Measurements from ENCODE around the gene MYT1.

MYT1 gene

DNA sequence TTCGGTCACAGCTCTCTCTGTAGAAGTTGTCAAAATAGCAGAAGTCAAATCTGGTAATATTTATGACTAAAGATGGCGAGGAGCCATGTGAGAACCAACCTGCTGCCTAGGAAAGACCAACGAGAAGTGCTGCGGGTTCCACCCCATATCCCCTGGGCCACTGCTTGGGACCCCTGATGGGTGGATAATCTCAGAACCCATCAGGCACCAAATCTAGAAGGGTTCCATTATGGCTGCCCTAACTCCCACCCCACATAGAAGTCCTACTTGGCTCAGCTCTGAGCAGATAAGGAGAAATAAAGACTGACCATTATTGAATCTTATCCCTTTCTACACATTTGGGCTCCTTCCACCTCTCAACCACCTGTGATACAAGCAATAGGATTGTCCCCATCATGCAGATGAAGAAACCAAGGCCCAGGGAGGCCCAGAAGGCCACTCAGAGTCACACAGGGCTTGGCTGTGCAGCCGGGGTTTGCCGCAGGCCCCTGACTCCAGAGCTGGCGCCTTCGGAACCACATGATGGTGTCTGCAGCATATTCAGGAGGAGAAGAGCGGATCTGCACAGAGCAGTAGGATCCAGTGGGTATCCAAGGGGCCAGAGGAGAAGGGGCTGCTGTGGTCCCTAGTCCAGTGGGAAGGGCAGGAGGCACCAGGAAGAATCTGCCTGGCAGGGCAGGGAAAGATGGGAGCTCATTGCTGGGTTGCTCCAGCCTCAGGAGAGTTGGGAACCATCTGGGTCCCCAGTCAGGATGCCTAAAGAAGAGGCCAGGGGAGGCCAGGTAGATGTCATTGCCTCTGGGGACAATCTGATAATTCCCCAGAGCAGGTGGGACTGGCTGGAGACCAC lies 81.7 kb downstream of the MYT1 start:
- DNase-seq (ENCODE audit: low spot score) = no peak

DNA sequence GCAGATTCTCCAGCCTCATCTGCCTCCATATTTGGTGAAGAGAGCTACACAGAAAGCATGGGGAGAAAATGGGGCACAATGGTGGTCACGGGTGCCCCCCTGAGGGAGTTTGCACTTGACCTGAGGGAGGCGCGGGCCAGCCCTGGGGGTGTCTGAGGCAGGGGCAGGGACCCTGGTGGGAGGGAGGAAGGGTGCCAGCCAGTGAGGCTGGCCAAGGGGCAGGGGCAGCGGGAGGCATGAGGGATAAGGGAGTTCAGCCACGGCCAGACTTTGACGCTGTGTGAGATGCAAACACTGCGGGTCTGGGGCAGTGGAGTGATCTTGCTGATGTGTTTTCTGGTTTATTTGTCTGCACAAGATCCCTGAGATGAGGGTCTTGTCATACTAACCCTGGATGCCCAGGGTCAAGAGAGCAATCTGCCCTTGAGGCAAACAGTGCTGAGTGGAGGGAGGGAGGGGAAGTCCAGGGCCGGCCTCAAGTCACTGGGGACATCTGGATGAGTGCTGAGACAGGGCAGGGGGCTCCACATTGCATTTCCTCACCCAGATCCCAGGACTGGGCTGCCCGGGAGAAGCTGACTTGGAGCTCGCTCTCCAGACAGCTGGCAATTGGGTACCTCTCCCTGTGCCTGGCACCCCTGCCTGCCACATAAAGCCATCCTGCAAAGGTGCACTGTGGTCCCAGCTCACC lies 82.5 kb downstream of the MYT1 start:
- DNase-seq (ENCODE audit: low spot score) = no peak

DNA sequence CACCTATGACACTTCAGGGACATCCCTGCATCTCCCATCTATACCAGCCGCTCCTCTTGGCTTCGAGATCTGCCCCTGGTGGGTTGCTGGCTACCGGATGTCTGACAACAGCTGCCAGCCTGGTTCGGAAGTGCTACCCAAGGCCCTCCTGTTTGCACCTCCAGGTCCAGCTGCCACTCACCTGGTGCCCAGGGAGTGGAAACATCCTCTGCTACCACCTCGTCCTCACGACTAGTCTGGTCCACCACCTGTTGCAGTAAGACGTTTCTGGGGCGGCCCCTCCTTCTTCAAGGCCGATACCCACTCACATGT lies 83.0 kb downstream of the MYT1 start:
- DNase-seq (ENCODE audit: low spot score) = no peak

DNA sequence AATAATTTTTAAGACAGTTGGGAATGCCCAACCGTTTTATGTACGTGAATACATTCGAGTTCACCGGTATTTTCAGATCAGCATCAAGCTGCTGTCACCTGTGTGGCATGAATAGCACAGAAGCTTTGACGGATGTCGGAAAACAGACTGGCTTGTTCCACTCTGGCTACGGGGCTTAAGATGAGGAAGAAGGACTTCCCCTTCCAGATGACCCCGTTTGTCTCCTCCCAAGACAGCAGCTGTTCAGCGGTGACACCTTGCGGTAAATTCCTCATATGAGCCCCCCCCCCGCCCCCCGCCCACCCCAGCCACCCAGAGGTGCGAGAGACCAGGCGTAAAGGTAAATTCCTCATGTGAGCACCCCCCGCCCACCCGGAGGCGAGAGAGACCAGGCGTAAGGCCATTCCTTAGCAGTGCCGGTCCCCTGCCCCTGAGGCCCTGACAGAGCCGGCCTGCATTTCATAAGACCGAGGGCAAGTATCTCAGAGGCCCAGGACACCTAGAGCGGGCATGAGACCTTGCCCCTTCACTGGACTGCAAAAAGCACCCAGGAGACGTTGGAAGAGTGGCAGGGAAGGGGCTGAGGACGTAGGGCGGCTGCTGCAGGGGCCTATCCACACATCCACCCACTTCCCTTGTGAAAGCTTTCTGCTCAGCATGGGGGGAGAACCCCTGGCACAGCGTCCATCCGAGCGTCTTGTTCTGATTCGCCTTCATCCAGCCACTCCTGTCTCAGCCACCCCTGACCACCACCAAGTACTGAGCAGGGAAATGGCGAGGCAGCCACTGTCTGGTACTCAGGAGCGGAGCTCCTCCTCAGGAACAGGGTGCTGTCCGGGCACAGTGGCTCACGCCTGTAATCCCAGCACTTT lies 84.0 kb downstream of the MYT1 start:
- DNase-seq (ENCODE audit: low spot score) = no peak

DNA sequence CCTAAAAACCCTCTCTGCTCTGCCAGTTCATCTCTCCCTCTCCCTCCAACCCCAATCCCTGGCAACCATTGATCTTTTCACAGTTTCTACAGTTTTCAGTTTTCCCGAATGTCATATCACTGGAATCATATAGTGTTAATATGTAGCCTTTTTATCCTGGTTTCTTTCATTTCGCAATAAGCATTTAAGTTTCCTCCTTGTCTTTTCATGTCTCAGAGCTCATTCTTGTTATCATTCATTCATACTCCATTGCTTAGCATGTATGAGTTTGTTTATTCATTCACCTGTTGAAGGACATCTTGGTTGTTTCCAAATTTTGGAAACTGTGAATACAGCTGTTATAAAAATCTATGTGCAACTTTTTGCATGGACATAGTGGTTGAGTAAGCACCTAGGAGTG lies 85.8 kb downstream of the MYT1 start:
- no peak for DNase-seq (ENCODE audit: low spot score)

DNA sequence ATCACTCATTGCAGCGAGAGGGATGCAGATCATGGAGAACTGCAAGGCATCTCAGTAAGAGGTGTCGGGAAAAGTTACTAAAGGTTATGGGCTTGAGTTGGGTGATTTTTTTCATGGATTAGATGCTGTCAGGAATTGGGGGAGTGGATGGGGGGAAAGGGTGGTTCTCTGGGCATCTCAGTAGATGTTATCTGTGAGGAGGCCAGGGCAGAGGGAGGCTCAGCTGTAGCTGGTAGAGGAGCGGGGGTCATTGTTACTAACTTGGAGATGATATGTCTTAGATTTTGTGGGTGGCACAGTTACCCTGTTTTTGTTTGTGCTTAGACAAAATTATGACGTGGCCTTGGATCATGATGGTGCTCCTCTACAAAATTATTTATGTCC lies 88.7 kb downstream of the MYT1 start:
- DNase-seq (ENCODE audit: low spot score) = no peak

DNA sequence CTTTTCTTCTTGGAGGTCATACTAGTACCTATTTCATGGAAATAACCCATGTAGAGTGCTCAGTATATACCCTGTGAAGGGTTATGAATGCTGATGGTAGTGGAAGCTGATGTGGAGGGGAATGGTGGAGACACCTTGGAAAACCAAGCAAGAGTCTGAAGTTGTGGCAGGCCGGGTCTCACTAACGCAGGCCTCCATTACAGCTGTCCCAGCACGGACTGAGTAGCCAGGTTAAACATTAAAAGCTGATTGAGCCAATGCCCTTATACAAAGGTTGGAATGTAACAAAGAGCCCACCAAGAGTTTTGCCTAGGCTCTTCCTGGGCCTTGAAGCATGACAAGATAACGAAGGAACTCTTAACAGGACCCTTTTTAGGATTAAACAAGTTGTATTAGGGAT lies 89.2 kb downstream of the MYT1 start:
- no peak for DNase-seq (ENCODE audit: low spot score)

DNA sequence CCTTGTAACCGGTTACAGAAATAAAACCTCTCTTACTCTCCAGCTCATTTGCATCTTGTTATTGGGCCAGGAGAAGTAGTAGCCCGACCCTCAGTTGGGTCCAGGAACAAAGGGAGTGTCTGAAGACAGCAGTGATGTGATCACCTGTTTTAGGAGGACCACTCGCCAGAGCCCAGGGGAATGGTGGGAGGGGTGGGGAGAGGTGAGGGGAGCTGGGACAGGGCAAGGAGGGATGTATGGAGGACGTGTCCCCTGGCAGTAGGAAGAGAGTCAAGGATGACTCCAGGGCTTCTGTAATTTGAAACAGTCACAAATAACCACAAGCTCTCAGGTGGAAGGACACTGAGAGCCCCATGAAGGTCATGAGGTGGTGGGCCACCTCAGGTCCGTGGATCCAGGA lies 89.9 kb downstream of the MYT1 start:
- no peak for DNase-seq (ENCODE audit: low spot score)

DNA sequence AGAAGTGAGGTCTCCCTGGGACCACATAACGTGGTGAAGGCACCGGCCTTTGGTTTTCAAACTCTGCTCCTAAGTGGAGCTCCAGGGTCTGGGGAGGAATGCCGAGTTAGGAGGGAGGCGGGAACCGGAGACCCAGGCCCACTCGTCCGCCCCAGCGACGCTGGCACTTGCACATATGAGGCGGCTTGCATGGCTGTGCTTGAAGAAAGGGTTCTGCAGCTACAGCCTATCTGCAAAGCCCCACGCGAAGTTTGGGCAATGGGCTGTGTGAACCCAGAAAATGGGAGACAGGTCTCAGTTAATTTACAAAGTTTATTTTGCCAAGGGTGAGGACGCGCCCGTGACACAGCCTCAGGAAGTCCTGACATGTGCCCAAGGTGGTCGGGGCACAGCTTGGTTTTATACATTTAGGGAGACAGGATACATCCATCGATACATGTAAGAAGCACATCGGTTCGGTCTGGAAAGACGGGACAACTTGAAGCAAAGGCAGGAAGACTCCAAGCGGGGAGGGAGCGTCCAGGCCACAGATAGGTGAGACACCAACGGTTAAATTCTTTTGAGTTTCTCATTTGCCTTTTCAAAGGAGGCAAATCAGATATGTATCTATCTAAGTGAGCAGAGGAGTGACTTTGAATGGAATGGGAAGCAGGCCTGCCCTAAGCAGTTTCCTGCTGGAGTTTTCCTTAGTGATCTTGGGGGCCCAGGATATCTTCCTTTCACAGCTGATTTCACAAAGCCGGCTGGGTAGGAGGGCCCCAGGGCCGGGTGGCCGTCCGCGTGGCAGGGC lies 90.5 kb downstream of the MYT1 start:
- no peak for DNase-seq (ENCODE audit: low spot score)

DNA sequence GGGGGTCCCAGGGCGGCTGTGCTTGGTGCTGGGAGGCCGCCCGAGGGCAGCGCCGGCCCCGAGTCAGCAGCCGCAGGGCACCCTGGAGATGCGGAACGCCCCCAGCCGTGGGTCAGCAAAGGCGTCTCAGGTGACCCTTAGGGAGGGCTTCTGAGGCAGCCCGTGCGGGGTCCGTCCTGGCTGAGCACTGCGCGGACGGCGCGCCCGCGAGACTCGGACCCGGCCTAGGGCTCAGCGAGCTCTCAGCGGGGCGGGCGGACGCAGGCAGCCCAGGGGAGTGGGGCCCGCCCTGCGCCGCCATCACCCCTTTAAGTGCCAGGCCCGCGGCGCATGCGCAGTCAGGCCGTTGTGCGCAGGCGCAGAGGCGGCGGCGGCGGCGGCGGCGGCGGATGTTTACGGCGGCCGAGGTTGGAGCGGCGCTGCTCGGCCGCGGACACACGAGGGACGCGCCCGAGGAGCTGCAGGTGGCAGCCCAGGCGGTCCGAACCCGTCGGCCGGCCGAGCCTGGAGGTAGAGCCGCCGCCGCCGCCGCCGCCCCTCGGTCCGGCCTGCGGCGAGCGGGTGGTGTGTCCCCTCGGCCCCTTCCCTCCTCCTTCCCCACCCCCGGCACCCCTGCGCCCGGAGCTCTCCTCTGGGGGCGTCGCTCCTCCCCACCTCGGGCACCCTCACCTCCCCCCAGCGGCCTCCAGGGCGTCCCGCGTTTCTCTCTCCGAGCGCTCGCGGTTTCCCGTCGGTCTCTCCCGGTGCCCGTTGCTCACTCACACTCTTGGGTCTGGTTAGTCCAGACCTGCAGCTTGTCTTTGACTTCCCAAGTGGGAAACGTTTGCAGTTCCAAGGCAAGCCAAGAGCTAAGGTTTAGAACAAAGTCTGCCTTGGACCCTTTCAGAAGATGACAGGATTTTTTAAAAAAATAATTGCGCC lies 91.4 kb downstream of the MYT1 start, which contains the start of gene PCMTD2:
Gene PCMTD2, plus strand, starts transcription at position 388 of the 921 bp plus-strand sequence. CDS start 4,218 bp downstream, outside the sequence.
- DNase-seq (ENCODE audit: low spot score) = peak; percentile 99

DNA sequence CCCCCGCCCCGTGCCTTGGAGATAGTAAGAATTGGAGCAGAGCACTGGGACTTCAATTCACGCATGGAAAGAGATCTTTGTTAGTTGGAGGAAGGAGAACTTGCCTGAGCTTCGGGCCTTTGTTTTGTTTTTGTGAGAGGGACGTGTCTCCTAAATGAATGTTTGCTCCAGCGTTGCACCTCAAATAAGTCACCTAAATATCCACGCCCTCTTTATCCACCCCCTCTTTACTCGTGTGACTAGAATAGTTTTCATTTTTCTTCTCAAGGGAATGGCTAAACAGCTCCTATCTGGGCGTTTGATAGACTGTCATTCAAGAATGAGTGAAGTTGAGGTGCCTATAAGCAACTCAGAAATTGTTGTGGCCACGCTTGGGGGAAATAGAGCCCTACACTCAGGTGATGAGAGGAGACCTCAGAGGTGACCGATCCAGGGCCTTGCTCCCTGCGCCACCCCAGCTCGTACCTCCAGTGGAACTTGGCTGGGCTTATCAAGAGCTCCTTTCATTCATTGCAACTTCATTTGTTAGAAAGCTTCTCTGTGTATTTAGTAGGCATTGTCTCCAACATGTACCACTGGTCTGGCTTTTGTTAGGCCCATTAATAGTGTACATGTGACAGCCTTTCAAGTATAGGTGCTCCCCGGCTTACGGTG lies 92.2 kb downstream of the MYT1 start:
- no peak for DNase-seq (ENCODE audit: low spot score)

DNA sequence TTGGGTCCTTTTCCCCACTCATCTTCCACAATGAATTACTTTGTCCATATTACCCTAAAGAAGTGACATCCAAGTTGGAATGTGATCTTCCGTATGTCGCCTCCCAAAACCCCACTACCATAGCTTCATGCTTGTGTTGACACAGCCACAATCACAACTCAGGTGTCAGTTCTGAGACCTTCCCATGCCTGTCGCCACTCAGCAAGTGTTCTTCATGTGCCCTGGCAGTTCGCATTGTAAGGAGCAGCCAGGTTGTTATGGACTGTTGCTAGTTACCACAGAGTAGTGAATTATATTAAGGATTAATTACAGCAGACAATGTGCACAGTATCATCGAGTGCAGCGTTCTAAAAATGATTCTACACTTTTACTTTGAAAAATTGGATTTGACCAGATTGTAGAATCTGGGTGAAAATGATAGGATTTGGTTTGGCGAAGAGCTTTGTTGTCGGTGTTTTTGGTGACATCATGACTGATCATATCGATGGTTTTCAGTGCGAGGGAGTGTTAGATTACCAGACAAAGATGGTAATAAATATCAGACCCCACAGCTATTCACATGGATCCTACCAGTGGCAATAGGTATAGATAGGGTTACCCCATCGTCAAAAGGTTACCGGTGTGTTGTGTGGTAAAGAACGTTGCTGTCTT lies 93.0 kb downstream of the MYT1 start:
- no peak for DNase-seq (ENCODE audit: low spot score)

DNA sequence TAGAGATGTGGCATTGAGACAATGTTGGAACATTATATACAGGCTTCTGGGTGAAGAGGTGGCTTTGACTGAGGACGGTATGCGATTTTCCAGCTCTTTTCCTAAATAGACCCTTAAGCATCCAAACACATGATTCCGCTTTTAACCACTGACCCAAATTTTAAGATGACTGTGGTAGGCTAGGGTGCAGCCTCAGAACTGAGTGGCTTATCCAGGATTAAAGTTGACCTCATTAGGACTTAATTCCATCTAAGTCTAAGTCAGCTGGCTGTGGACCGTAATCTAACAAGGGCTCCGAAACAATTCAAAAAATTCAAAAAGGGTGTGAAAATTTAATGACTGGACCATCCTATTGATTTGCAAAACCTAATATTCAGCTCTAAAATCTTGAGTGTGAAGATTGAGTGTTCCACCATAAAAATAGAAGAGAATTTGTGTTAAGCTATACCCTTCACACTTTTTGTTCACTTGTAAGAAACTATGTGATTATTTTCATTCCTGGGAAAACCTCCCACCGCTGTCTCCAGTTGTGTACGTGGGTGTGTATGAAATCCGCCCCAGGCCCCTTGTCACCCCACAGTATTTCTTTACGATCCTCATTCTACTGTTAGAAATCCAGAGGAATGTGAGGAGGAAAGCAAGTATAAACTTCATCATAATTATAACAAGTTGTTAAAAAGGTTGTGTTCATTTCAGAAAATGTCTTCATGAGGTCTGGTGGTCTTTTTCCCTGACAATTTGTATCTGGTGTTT lies 94.0 kb downstream of the MYT1 start:
- no peak for DNase-seq (ENCODE audit: low spot score)

DNA sequence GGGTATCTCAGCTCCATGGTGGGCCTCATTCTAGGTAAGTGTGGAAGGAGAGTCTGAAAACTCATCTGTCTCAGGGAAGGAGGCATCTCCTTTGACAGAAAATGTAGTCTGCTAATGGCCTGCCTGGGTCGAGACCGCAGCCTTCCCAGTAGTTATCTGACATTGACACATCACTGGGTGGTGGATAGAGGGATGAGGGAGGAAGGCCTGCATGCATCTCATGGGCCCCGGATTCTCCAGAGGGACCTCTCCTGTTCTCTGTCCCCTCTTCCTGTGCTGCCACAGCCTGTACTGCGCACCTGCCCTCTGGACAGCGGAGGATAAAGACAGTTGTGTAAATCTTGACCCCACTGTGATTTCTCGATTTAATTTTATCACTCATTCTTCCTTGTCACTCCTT lies 96.0 kb downstream of the MYT1 start:
- no peak for DNase-seq (ENCODE audit: low spot score)

DNA sequence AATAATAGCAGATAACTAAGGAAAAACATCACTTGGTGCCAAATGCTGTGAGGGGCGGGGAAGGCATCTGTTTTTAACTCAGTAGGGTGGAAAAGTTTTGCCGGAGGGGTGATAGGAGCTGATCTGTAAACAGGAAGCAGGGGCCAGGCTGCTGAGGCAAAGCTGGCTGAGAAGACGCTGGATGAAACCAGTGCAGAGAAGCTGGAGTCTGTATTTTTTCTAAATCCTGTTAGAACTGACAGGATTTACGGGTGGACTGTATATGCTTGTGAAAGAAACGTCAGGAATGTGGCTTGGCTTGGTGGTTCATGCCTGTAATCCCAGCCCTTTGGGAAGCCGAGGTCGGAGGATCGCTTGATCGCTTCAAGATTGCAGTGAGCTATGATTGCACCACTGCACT lies 96.9 kb downstream of the MYT1 start:
- peak; percentile 48 for DNase-seq (ENCODE audit: low spot score)

DNA sequence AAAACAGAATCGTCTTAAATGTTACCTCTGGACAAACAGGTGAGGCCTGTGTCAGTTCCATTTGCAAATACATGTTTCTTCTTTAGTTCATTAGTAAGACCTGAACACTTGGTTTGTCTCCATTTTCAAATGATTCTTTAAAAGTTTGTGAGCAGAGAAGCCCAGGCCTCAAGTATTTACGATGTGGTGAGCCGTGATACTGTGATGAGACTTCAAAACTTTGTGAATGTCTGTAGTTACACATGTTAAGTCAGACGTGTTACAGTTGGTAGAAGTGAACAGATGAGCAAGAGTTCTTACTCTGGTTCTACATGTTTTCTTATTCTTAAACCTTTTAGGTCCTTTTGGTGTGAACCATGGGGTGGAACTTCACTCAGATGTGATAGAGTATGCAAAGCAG lies 99.8 kb downstream of the MYT1 start:
- DNase-seq (ENCODE audit: low spot score) = no peak

DNA sequence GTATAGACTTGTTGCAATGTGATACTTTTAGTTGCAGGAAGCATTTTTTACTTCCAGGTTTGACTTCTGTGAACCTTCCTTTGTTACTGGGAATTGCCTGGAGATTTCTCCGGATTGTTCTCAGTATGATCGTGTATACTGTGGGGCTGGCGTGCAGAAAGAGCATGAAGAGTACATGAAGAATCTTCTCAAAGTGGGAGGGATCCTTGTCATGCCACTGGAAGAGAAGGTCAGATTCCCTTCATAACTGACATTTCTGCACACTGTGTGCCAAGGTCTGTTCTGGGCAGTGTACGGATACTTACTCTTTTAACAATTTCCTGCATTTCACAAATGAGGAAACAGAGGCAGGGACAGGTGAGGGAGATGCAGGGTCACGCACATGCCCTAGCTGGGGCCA lies 100.9 kb downstream of the MYT1 start:
- DNase-seq (ENCODE audit: low spot score) = no peak

DNA sequence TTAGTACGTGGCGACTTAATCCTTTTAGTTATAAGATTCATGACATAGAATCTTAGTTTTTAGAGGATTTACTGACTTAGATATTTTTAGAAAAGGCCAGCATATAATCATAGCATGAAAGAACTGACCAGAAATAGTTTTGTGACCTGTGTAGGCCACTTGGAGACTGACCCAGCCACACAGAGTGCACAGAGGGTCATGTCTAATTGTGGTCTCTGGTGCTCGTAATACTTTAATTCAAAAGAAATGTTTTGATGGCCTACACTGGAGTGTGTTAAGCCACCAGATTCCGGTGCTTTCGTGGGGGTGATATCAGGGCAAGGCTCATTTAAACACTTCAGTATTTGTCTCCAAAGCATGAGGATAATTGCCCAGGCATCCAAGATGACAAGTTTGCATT lies 102.7 kb downstream of the MYT1 start:
- no peak for DNase-seq (ENCODE audit: low spot score)

DNA sequence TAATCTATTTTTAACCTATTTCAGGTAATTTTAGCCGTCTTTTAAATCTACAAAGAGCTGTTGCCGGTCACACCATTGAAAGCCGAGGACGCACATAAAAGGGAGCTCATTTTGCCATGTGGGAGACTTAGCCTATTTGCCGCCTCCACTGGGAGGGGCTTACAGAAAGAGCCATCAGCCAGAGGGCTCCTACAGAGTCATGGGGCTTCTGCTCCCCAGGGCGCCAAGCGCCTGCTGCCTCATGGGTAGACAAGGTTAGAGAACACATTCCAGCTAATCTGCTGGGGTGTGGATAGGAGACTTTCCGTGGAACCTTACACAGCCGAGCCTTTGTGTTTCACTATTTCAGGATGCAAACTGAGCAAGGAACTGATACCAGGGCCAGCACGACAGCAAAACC lies 103.9 kb downstream of the MYT1 start:
- DNase-seq (ENCODE audit: low spot score) = no peak

Data from AG20443 (cell line).